Measurements from ENCODE around the gene PLCB4. TPM values are rescaled to one million over a fixed set of nuclear protein-coding genes. Genes with fewer than 3 reads are reported as not detected.

PLCB4 gene
- total RNA-seq, 1 experiment from 2014 or later: 14.9 TPM

DNA sequence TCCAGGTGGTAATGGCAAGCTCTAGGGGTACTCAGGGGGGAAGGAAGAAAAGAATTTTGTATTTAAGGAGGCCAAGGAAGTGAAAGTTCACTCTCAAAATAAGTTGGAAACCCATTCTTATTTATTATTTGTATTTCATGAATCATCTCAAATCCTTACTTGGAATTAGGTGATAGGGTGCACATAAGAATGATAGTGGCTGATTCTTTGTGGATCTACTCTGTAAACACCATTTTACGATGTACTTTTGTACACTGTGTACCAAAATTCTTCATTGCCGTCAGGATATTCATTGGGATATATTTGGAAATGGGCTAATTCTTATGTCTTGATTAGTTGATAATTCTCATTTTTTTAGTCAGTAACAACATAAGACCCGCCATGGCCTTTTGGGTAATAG, 266.0 kb downstream of the PLCB4 start:
- no peaks in the 10 kb centered on the region for H3K79me2 ChIP-seq (ENCODE audit: low read depth)
- H3K4me1 ChIP-seq (replicated peaks; ENCODE audit: insufficient read depth): peaks cover 8% of the 10 kb centered on the region; the same call in 1 of the 2 replicates
- peak overlapping the region; percentile 38; the same call in 1 of the 2 replicates for H3K4me2 ChIP-seq
- no peak overlapping the region for H3K27ac ChIP-seq
- intact Hi-C loops (cut with micrococcal nuclease; ENCODE audit: unreplicated experiment): no loop called here
- ChIA-PET CTCF (no interaction called here), POLR2A (ENCODE audit: unreplicated experiment) (no interaction called here)
- no peaks in the 10 kb centered on the region; the same call in 1 of the 2 replicates for H3K9me3 ChIP-seq (ENCODE audit: insufficient read depth, low read depth)
- H3K27me3 ChIP-seq (ENCODE audit: insufficient read depth, low read depth): no peaks in the 10 kb centered on the region
- no peak for DNase-seq
- H3F3A ChIP-seq (ENCODE audit: insufficient read depth, low read depth): no peaks in the 10 kb centered on the region
- H3K9me2 ChIP-seq (ENCODE audit: insufficient read depth): no peaks in the 10 kb centered on the region
- H2AFZ ChIP-seq: no peak overlapping the region
- H4K20me1 ChIP-seq (ENCODE audit: insufficient read depth): no peaks in the 10 kb centered on the region
- TF ChIP-seq CTCF (conservative IDR thresholded peaks at IDR 0.05): no peak
- TF ChIP-seq EZH2 (IDR thresholded peaks at IDR 0.05; ENCODE audit: low read depth): no peak
- no peaks in the 10 kb centered on the region for H3K36me3 ChIP-seq (ENCODE audit: low read depth)
- H3K4me3 ChIP-seq: no peak overlapping the region
- BruUV-seq (replicated peaks): no TSS peak

DNA sequence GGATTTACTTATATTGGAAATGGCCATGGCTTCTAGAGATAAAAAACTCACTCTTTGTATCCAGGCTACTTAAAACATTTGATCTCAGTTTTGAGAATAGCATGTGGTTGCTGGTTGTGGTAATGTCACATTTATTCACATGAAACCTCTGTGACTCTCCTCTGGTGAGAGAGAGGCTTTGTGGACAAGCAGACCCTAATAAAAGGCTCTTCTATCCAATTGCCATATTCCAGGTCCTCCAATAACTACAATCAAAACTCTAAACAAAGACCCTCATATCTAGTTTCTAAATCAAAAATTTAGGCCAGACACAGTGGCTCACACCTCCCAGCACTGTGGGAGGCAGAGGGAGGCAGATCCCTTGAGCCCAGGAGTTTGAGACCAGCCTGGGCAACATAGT, 269.2 kb downstream of the PLCB4 start:
- no peaks in the 10 kb centered on the region for H3F3A ChIP-seq (ENCODE audit: insufficient read depth, low read depth)
- TF ChIP-seq EZH2 (IDR thresholded peaks at IDR 0.05; ENCODE audit: low read depth) (no peak), CTCF (conservative IDR thresholded peaks at IDR 0.05) (no peak)
- H3K27ac ChIP-seq: no peak overlapping the region
- H2AFZ ChIP-seq: no peak overlapping the region
- H4K20me1 ChIP-seq (ENCODE audit: insufficient read depth): no peaks in the 10 kb centered on the region
- H3K36me3 ChIP-seq (ENCODE audit: low read depth): no peaks in the 10 kb centered on the region
- no TSS peak for BruUV-seq (replicated peaks)
- H3K9me2 ChIP-seq (ENCODE audit: insufficient read depth): no peaks in the 10 kb centered on the region
- H3K27me3 ChIP-seq (ENCODE audit: insufficient read depth, low read depth): no peaks in the 10 kb centered on the region
- H3K79me2 ChIP-seq (ENCODE audit: low read depth): no peaks in the 10 kb centered on the region
- H3K4me2 ChIP-seq: no peak overlapping the region
- H3K4me3 ChIP-seq: no peak overlapping the region
- intact Hi-C loops (cut with micrococcal nuclease; ENCODE audit: unreplicated experiment): no loop called here
- DNase-seq: no peak
- POLR2A ChIA-PET (ENCODE audit: unreplicated experiment): no interaction called here
- no peaks in the 10 kb centered on the region for H3K9me3 ChIP-seq (ENCODE audit: insufficient read depth, low read depth)
- CTCF ChIA-PET: no interaction called here
- H3K4me1 ChIP-seq (replicated peaks; ENCODE audit: insufficient read depth): peaks cover 8% of the 10 kb centered on the region; the same call in 1 of the 2 replicates

GRCh38 chr20:9339708-9340107, 270.8 kb downstream of the PLCB4 start:
- H3K4me2 ChIP-seq: no peak overlapping the region
- ChIA-PET CTCF (no interaction called here), POLR2A (ENCODE audit: unreplicated experiment) (no interaction called here)
- H3K36me3 ChIP-seq (ENCODE audit: low read depth): no peaks in the 10 kb centered on the region
- no peaks in the 10 kb centered on the region for H3K9me2 ChIP-seq (ENCODE audit: insufficient read depth)
- H3K27me3 ChIP-seq (ENCODE audit: insufficient read depth, low read depth): no peaks in the 10 kb centered on the region
- no peak overlapping the region for H3K4me3 ChIP-seq
- no TSS peak for BruUV-seq (replicated peaks)
- H3K79me2 ChIP-seq (ENCODE audit: low read depth): no peaks in the 10 kb centered on the region
- H3K9me3 ChIP-seq (ENCODE audit: insufficient read depth, low read depth): no peaks in the 10 kb centered on the region
- H3K27ac ChIP-seq: no peak overlapping the region
- H3F3A ChIP-seq (ENCODE audit: insufficient read depth, low read depth): no peaks in the 10 kb centered on the region
- H3K4me1 ChIP-seq (replicated peaks; ENCODE audit: insufficient read depth): peaks cover 3% of the 10 kb centered on the region; the same call in 1 of the 2 replicates
- intact Hi-C loops (cut with micrococcal nuclease; ENCODE audit: unreplicated experiment): no loop called here
- no peaks in the 10 kb centered on the region for H4K20me1 ChIP-seq (ENCODE audit: insufficient read depth)
- no peak for TF ChIP-seq EZH2 (IDR thresholded peaks at IDR 0.05; ENCODE audit: low read depth)
- no peak for TF ChIP-seq CTCF (conservative IDR thresholded peaks at IDR 0.05)
- DNase-seq: no peak
- no peak overlapping the region for H2AFZ ChIP-seq

Measured in PC-9 (cell line).